Neural progenitor cell (in vitro differentiated cells): ENCODE data around the gene VGLL3. TPM values are rescaled to one million over a fixed set of nuclear protein-coding genes. Genes with fewer than 3 reads are reported as not detected.

ENCODE experiments used
- DNase-seq: peaks from one replicate; pipeline ENCODE4 v3.0.0-alpha.2; 2016; ENCODE audit warnings: low spot score
- H2AFZ ChIP-seq: fragments of 200-600 bp; sonication (generic); replicated peaks from 2 replicates; pipeline ENCODE4 v1.6.1; 2016; ENCODE audit warnings: antibody characterized with exemption
- H3F3A ChIP-seq: fragments of 200-600 bp; sonication (generic); 2 replicates; pipeline ENCODE4 v1.6.1; 2016; ENCODE audit warnings: antibody characterized with exemption, low read depth
- H3K27ac ChIP-seq: fragments of 200-600 bp; sonication (generic); 2 replicates; pipeline ENCODE4 v1.5.1; 2016; ENCODE audit warnings: mild to moderate bottlenecking
- H3K27me3 ChIP-seq: fragments of 200-600 bp; sonication (generic); 2 replicates; pipeline ENCODE4 v1.6.1; 2016; ENCODE audit warnings: mild to moderate bottlenecking, moderate library complexity
- H3K36me3 ChIP-seq: fragments of 200-600 bp; sonication (generic); 2 replicates; pipeline ENCODE4 v1.5.1; 2016
- H3K4me1 ChIP-seq: fragments of 200-600 bp; sonication (generic); 2 replicates; pipeline ENCODE4 v1.6.1; 2016; ENCODE audit warnings: mixed run types
- H3K4me2 ChIP-seq: fragments of 200-600 bp; sonication (generic); 2 replicates; pipeline ENCODE4 v1.6.1; 2016
- H3K4me3 ChIP-seq: fragments of 200-600 bp; sonication (generic); 2 replicates; pipeline ENCODE4 v1.5.1; 2016
- H3K79me2 ChIP-seq: fragments of 200-600 bp; sonication (generic); 2 replicates; pipeline ENCODE4 v1.6.1; 2016; ENCODE audit warnings: low read depth
- H3K9ac ChIP-seq: fragments of 200-600 bp; sonication (generic); 2 replicates; pipeline ENCODE4 v1.6.1; 2016
- H3K9me3 ChIP-seq: fragments of 200-600 bp; sonication (generic); 2 replicates; pipeline ENCODE4 v1.5.1; 2016; ENCODE audit warnings: low read depth
- H4K20me1 ChIP-seq: fragments of 200-600 bp; sonication (generic); 2 replicates; pipeline ENCODE4 v1.6.1; 2016; ENCODE audit warnings: low read depth
- H3K27ac Mint-ChIP-seq: 3 replicates; pipeline ENCODE4 v1.8.0; 2021; ENCODE audit warnings: mixed read lengths
- H3K27me3 Mint-ChIP-seq: 2 replicates; pipeline ENCODE4 v1.8.0; 2022; ENCODE audit warnings: low read depth, mild to moderate bottlenecking, inconsistent platforms, moderate library complexity, mixed read lengths; ENCODE audit not compliant: insufficient read depth
- H3K36me3 Mint-ChIP-seq: 3 replicates; pipeline ENCODE4 v1.8.0; 2021; ENCODE audit warnings: mixed read lengths
- H3K4me1 Mint-ChIP-seq: 3 replicates; pipeline ENCODE4 v1.8.0; 2021; ENCODE audit warnings: mixed read lengths
- H3K4me3 Mint-ChIP-seq: 3 replicates; pipeline ENCODE4 v1.8.0; 2021; ENCODE audit warnings: mild to moderate bottlenecking, moderate library complexity, mixed read lengths
- H3K9me3 Mint-ChIP-seq: 3 replicates; pipeline ENCODE4 v1.8.0; 2020; ENCODE audit warnings: mixed read lengths
- CTCF ChIP-seq: fragments of 200-600 bp; sonication (generic); IDR thresholded peaks from 2 replicates; pipeline ENCODE4 v1.5.1; 2017; ENCODE audit warnings: antibody characterized with exemption, mild to moderate bottlenecking
- EZH2 ChIP-seq: fragments of 200-600 bp; sonication (generic); IDR thresholded peaks from 2 replicates; pipeline ENCODE4 v1.6.1; 2017; ENCODE audit warnings: antibody characterized with exemption, mild to moderate bottlenecking, moderate library complexity
- EZH2phosphoT487 ChIP-seq: fragments of 200-600 bp; sonication (generic); IDR thresholded peaks from 2 replicates; pipeline ENCODE4 v1.6.1; 2017; ENCODE audit warnings: antibody characterized with exemption
- total RNA-seq: library from RNA; depleted of rRNA; stranded (reverse); fragments of >200 nt; gene quantifications from 2 replicates; pipeline ENCODE4 v1.2.3, GENCODE V29; 2015; ENCODE audit warnings: low replicate concordance

VGLL3 gene
- total RNA-seq, 1 donor from 2014 or later = 1.8 TPM

DNA sequence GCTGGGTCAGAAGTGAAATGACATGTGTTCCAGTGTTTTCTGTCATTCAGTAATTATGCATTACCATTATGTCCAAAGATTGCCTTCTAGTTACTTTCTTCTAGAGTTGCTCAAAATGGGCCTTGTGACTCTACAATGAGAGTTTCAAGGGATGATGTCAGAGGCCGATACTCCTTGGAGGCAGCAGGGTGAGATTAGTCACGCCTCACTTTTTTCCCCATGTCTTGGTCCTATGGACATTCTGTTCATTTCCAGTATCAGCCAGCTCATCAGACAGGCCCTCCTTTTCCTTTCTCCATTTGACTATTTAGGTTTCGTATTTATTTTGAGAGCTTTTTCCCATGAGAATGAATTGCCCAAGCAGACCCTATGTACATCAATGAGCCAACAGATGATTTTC lies 17.5 kb downstream of the VGLL3 start:
- TF ChIP-seq CTCF (no peak), EZH2phosphoT487 (no peak), EZH2 (no peak)
- Mint-ChIP-seq H3K4me1 (peaks cover 8% of the 10 kb centered on the region), H3K36me3 (no peaks in the 10 kb centered on the region), H3K27me3 (no peaks in the 10 kb centered on the region), H3K27ac (no peak overlapping the region), H3K9me3 (peaks cover 9% of the 10 kb centered on the region), H3K4me3 (no peak overlapping the region)
- no peak overlapping the region for H2AFZ ChIP-seq
- no peak overlapping the region for H3K9ac ChIP-seq
- no peaks in the 10 kb centered on the region for H3K36me3 ChIP-seq
- DNase-seq = no peak
- no peaks in the 10 kb centered on the region for H4K20me1 ChIP-seq
- no peak overlapping the region for H3K4me2 ChIP-seq
- H3K4me3 ChIP-seq = no peak overlapping the region
- H3F3A ChIP-seq = no peaks in the 10 kb centered on the region
- peaks cover under 1% of the 10 kb centered on the region for H3K4me1 ChIP-seq
- no peaks in the 10 kb centered on the region for H3K79me2 ChIP-seq
- H3K27me3 ChIP-seq = no peaks in the 10 kb centered on the region
- H3K27ac ChIP-seq = no peak overlapping the region
- H3K9me3 ChIP-seq = no peaks in the 10 kb centered on the region

DNA sequence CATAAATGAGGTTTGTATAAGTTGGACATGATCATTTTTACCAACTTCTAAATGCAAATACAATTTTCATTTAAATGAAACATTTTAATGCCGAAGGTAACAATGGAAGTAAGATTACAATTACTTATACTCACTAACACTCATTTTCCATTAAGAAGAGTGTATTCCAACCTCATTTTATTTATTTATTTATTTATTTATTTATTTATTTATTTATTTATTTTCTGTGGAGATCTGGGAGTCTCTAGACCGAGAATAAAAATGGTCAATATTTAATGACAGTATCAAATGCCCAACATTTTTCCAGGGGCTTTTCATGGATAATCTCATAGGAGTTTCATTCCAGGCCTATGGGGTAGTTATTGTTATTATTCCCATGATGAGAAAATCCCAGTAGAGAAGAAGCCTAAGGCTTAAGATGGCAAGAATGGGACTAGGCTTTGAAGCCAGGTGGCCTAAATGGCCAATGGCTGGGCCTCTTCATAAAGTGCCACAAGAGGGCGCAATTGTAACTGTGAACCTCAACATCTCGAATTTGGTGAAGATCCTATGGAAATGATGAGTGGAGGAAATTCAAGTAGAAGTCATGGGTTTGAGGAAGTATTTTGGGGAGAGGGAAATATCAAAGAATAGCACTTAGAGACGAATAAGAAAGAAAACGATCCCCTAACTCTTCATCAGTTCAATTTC lies 21.3 kb downstream of the VGLL3 start:
- Mint-ChIP-seq H3K36me3 (no peaks in the 10 kb centered on the region), H3K4me1 (peaks cover 15% of the 10 kb centered on the region), H3K4me3 (no peak overlapping the region), H3K9me3 (peaks cover 11% of the 10 kb centered on the region), H3K27ac (no peak overlapping the region), H3K27me3 (no peaks in the 10 kb centered on the region)
- Histone ChIP-seq H3K4me3 (no peak overlapping the region), H3F3A (peaks cover 19% of the 10 kb centered on the region), H3K79me2 (no peaks in the 10 kb centered on the region), H3K27me3 (no peaks in the 10 kb centered on the region), H3K4me1 (peaks cover 24% of the 10 kb centered on the region), H2AFZ (no peak overlapping the region), H3K9me3 (no peaks in the 10 kb centered on the region), H3K9ac (no peak overlapping the region), H3K27ac (no peak overlapping the region), H4K20me1 (no peaks in the 10 kb centered on the region), H3K4me2 (no peak overlapping the region), H3K36me3 (no peaks in the 10 kb centered on the region)
- TF ChIP-seq EZH2 = no peak
- peak; percentile 61 for TF ChIP-seq CTCF
- DNase-seq = peak; percentile 54

GRCh38 chr3:86968244-86968932 lies 22.6 kb downstream of the VGLL3 start:
- Histone ChIP-seq H3K36me3 (no peaks in the 10 kb centered on the region), H3K4me2 (no peak overlapping the region), H2AFZ (no peak overlapping the region), H3K9ac (no peak overlapping the region), H3K4me1 (peaks cover 24% of the 10 kb centered on the region), H3F3A (peaks cover 19% of the 10 kb centered on the region), H3K79me2 (no peaks in the 10 kb centered on the region), H3K27ac (no peak overlapping the region), H4K20me1 (no peaks in the 10 kb centered on the region), H3K9me3 (no peaks in the 10 kb centered on the region), H3K4me3 (no peak overlapping the region), H3K27me3 (no peaks in the 10 kb centered on the region)
- TF ChIP-seq EZH2 = no peak
- TF ChIP-seq CTCF = no peak
- TF ChIP-seq EZH2phosphoT487 = no peak
- Mint-ChIP-seq H3K4me1 (peaks cover 12% of the 10 kb centered on the region), H3K9me3 (peaks cover 11% of the 10 kb centered on the region), H3K27me3 (no peaks in the 10 kb centered on the region), H3K27ac (no peak overlapping the region), H3K36me3 (no peaks in the 10 kb centered on the region), H3K4me3 (no peak overlapping the region)
- no peak for DNase-seq
